A549 (cell line): ENCODE measurements around the gene ADGRL1. TPM values are rescaled to one million over a fixed set of nuclear protein-coding genes. Genes with fewer than 3 reads are reported as not detected.

Source experiments
- ATAC-seq, 2 experiments: fragments of 200-7000 bp in 1 of 2; fragments of >200 bp in 1 of 2; cut with Nextera tagmentation in 1 of 2; cut with Tn5 transposase in 1 of 2; 3 replicates each; pipeline versions ENCODE4 v1.8.0 to v1.9.1; 2018 to 2020; ENCODE audit warnings: mild to moderate bottlenecking in 1 of 2, moderate library complexity in 1 of 2
- CTCF ChIA-PET: fragments of 300-600 bp; sonication (Branson Sonifier 250); formaldehyde crosslinking; extraction: SDS; loops from one replicate; lab custom pipeline; 2021; ENCODE audit warnings: antibody characterized with exemption, inconsistent platforms; lab: Yijun Ruan, JAX
- POLR2A ChIA-PET: fragments of 350-600 bp; formaldehyde crosslinking; extraction: SDS; loops from one replicate; lab custom pipeline; 2021; ENCODE audit warnings: antibody characterized with exemption, inconsistent platforms; lab: Yijun Ruan, JAX
- DNase-seq, 2 experiments: peaks; one replicate each; pipeline versions ENCODE4 v3.0.0 to v3.0.0-alpha.2; 2011 to 2016; ENCODE audit warnings: low read depth in 1 of 2, low spot score in 1 of 2
- FAIRE-seq: peaks from 2 replicates; lab custom pipeline; 2011; peaks lifted over from hg19 to GRCh38; lab: Jason Lieb, UNC
- H3K27ac ChIP-seq, 2 experiments: fragments of >200 bp; sonication (Bioruptor Twin); formaldehyde crosslinking; 3 replicates each; pipeline ENCODE4 v1.5.1; 2016 to 2017
- H3K4me1 ChIP-seq: fragments of >200 bp; sonication (Bioruptor Twin); formaldehyde crosslinking; 3 replicates; pipeline ENCODE4 v1.6.1; 2016
- H3K4me2 ChIP-seq: fragments of >200 bp; sonication (Bioruptor Twin); formaldehyde crosslinking; 3 replicates; pipeline ENCODE4 v1.6.1; 2016
- H3K4me3 ChIP-seq: fragments of >200 bp; sonication (Bioruptor Twin); formaldehyde crosslinking; 3 replicates; pipeline ENCODE4 v1.5.1; 2016
- H3K9me3 ChIP-seq: fragments of >200 bp; sonication (Bioruptor Twin); formaldehyde crosslinking; 3 replicates; pipeline ENCODE4 v1.6.1; 2016
- BHLHE40 ChIP-seq: IDR thresholded peaks from 2 replicates; pipeline ENCODE4 v1.6.1; 2012; ENCODE audit warnings: low read depth, low read length, inconsistent platforms
- CBX2 ChIP-seq: fragments of 200-600 bp; sonication (generic); IDR thresholded peaks from 2 replicates; pipeline ENCODE4 v1.6.1; 2016; ENCODE audit warnings: low read depth, mild to moderate bottlenecking, borderline replicate concordance
- CBX8 ChIP-seq: fragments of 200-600 bp; sonication (generic); IDR thresholded peaks from 2 replicates; pipeline ENCODE4 v1.6.1; 2016
- CHD2 ChIP-seq: fragments of 150-350 bp; IDR thresholded peaks from 2 replicates; pipeline ENCODE4 v1.6.1; 2014; ENCODE audit warnings: low read length; ENCODE audit not compliant: partially characterized antibody
- EHF ChIP-seq: fragments of 250-450 bp; sonication (Bioruptor Pico); IDR thresholded peaks from 2 replicates; pipeline ENCODE4 v1.5.0; 2020; ENCODE audit warnings: mild to moderate bottlenecking
- FOSB ChIP-seq: fragments of 250-450 bp; sonication (Bioruptor Pico); IDR thresholded peaks from 2 replicates; pipeline ENCODE4 v1.5.0; 2020; ENCODE audit warnings: mild to moderate bottlenecking, moderate library complexity
- FOSL2 ChIP-seq, 2 experiments: fragments of 450-650 bp in 1 of 2; fragments of >200 bp in 1 of 2; sonication (Bioruptor Twin) in 1 of 2; formaldehyde crosslinking; IDR thresholded peaks; 2 replicates each; pipeline versions ENCODE4 v1.5.0 to v1.6.1; 2016 to 2020; ENCODE audit warnings: mild to moderate bottlenecking in 1 of 2, moderate library complexity in 1 of 2
- GATA3 ChIP-seq: IDR thresholded peaks from 2 replicates; pipeline ENCODE4 v1.6.1; 2012; ENCODE audit warnings: borderline replicate concordance
- HDAC2 ChIP-seq: fragments of 200-600 bp; sonication (generic); IDR thresholded peaks from 2 replicates; pipeline ENCODE4 v1.6.1; 2016
- HEYL ChIP-seq: fragments of 250-450 bp; sonication (Bioruptor Pico); IDR thresholded peaks from 2 replicates; pipeline ENCODE4 v1.8.0; 2021; ENCODE audit warnings: mild to moderate bottlenecking, moderate library complexity
- HOXB13 ChIP-seq: fragments of 250-450 bp; sonication (Bioruptor Pico); IDR thresholded peaks from 2 replicates; pipeline ENCODE4 v1.5.0; 2020; ENCODE audit warnings: low read depth, mild to moderate bottlenecking, moderate library complexity
- HOXB5 ChIP-seq: fragments of 250-450 bp; sonication (Bioruptor Pico); IDR thresholded peaks from 2 replicates; pipeline ENCODE4 v1.5.0; 2020; ENCODE audit warnings: mild to moderate bottlenecking, moderate library complexity
- JUN ChIP-seq, 2 experiments: fragments of >200 bp; sonication (Bioruptor Twin); formaldehyde crosslinking; IDR thresholded peaks; 2 replicates in 1 of 2; 3 replicates in 1 of 2; pipeline ENCODE4 v1.6.1; 2016 to 2017
- JUNB ChIP-seq: fragments of >200 bp; sonication (Bioruptor Twin); formaldehyde crosslinking; IDR thresholded peaks from 2 replicates; pipeline ENCODE4 v1.6.1; 2016
- NFE2L2 ChIP-seq: fragments of 150-350 bp; conservative IDR thresholded peaks from 2 replicates; pipeline ENCODE4 v1.6.1; 2014; ENCODE audit warnings: low read length
- NR3C1 ChIP-seq: fragments of >200 bp; sonication (Bioruptor Twin); formaldehyde crosslinking; IDR thresholded peaks from 3 replicates; pipeline ENCODE4 v1.6.1; 2017
- PHF8 ChIP-seq: fragments of 200-600 bp; sonication (generic); IDR thresholded peaks from 2 replicates; pipeline ENCODE4 v1.6.1; 2016; ENCODE audit warnings: low read depth, mild to moderate bottlenecking, antibody characterized with exemption, moderate library complexity, borderline replicate concordance
- POLR2A ChIP-seq: IDR thresholded peaks from 2 replicates; pipeline ENCODE4 v1.6.1; 2012; ENCODE audit warnings: mild to moderate bottlenecking, low read length
- RAD21 ChIP-seq, 2 experiments: fragments of >200 bp in 1 of 2; sonication (Bioruptor Twin) in 1 of 2; formaldehyde crosslinking in 1 of 2; IDR thresholded peaks in 1 of 2; conservative IDR thresholded peaks in 1 of 2; 2 replicates in 1 of 2; 3 replicates in 1 of 2; pipeline ENCODE4 v1.6.1; 2012 to 2018; ENCODE audit warnings: inconsistent platforms in 1 of 2
- RCOR1 ChIP-seq: fragments of 150-350 bp; IDR thresholded peaks from 2 replicates; pipeline ENCODE4 v1.6.1; 2014; ENCODE audit warnings: antibody characterized with exemption, low read length, low read depth
- SREBF2 ChIP-seq: fragments of 450-650 bp; IDR thresholded peaks from 2 replicates; pipeline ENCODE4 v1.6.1; 2014; ENCODE audit warnings: mild to moderate bottlenecking, moderate library complexity
- TFCP2L1 ChIP-seq: fragments of 250-450 bp; sonication (Bioruptor Pico); IDR thresholded peaks from 2 replicates; pipeline ENCODE4 v1.5.0; 2021; ENCODE audit warnings: mild to moderate bottlenecking
- TP53 ChIP-seq: fragments of 250-450 bp; sonication (Bioruptor Pico); IDR thresholded peaks from 2 replicates; pipeline ENCODE4 v1.5.0; 2021; ENCODE audit warnings: mild to moderate bottlenecking, moderate library complexity
- WGBS: methylation state at CpG from one replicate; pipeline ENCODE4 v1.1.6; 2017; ENCODE audit errors: missing lambda C conversion rate; 5-methylcytosine and 5-hydroxymethylcytosine counted together
- polyA plus RNA-seq, 4 experiments: library from polyadenylated mRNA; depleted of rRNA in 3 of 4; stranded (reverse); fragments of >200 nt; fragmentation: RNase III in 1 of 4; extraction: RNeasy Plus Mini Kit Qiagen cat#74134 plus additional on column Dnase treatment in 1 of 4; gene quantifications; 2 replicates in 3 of 4; 3 replicates in 1 of 4; pipeline ENCODE4 v1.2.3, GENCODE V29; 2011 to 2017
- TF ChIP-seq, protein P1 (sequence below): fragments of 200-600 bp; sonication (generic); IDR thresholded peaks from 2 replicates; pipeline ENCODE4 v1.6.1; 2016; ENCODE audit warnings: antibody characterized with exemption, mild to moderate bottlenecking, moderate library complexity
- TF ChIP-seq, protein P2 (sequence below): fragments of 150-350 bp; IDR thresholded peaks from 2 replicates; pipeline ENCODE4 v1.6.1; 2014; ENCODE audit warnings: low read depth, mild to moderate bottlenecking, low read length
- TF ChIP-seq, protein P3 (sequence below): IDR thresholded peaks from 2 replicates; pipeline ENCODE4 v1.6.1; 2012

The ADGRL1 gene
- polyA plus RNA-seq, 2 of the 4 experiments (the other 2 are of a cell fraction) = 3.9 to 6.0 TPM

DNA sequence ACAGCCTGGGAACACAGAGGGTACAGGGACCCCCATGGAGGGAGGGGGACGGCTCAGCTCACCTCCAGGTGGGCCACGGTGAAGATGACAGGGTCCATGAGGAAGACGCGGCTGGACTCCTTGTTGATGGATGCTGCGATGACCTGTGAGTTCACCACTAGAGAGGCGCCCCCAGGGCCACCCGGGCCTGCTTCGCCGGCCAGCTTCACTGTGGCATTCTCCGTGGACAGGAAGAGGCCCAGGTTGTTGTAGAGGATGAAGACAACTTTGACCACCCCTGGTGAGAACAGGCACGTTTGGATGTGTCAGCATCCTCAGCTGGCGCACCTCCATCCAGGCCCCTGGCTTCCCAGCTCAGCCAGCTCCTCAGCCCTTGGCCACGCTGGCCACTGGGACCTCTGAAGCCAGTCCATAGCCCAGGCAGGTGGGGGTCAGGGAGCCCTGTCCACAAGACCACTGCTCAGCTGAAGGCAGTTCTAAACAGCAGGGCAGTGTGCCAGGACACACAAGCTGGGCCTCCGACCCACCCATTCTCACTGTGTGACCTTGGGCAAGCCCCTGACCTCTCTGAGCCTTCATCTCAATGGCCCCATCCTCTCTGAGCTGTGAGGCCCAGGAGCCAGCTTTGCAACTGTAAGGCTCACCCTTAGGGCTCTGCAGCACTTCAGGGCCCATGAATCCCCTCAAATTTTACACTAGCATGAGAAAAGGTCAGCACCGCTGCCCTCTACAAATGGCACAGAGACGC, 47.5 kb downstream of the ADGRL1 start (continued):
- TF ChIP-seq, protein P1, sequence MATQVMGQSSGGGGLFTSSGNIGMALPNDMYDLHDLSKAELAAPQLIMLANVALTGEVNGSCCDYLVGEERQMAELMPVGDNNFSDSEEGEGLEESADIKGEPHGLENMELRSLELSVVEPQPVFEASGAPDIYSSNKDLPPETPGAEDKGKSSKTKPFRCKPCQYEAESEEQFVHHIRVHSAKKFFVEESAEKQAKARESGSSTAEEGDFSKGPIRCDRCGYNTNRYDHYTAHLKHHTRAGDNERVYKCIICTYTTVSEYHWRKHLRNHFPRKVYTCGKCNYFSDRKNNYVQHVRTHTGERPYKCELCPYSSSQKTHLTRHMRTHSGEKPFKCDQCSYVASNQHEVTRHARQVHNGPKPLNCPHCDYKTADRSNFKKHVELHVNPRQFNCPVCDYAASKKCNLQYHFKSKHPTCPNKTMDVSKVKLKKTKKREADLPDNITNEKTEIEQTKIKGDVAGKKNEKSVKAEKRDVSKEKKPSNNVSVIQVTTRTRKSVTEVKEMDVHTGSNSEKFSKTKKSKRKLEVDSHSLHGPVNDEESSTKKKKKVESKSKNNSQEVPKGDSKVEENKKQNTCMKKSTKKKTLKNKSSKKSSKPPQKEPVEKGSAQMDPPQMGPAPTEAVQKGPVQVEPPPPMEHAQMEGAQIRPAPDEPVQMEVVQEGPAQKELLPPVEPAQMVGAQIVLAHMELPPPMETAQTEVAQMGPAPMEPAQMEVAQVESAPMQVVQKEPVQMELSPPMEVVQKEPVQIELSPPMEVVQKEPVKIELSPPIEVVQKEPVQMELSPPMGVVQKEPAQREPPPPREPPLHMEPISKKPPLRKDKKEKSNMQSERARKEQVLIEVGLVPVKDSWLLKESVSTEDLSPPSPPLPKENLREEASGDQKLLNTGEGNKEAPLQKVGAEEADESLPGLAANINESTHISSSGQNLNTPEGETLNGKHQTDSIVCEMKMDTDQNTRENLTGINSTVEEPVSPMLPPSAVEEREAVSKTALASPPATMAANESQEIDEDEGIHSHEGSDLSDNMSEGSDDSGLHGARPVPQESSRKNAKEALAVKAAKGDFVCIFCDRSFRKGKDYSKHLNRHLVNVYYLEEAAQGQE = no peak
- no peak for TF ChIP-seq RAD21 (conservative IDR thresholded peaks at IDR 0.05 in 1 of 2, IDR thresholded peaks at IDR 0.05 in 1 of 2)
- TF ChIP-seq NR3C1 = no peak
- no peak for TF ChIP-seq GATA3
- TF ChIP-seq JUN (IDR thresholded peaks at IDR 0.05) = no peak
- no peak for TF ChIP-seq FOSB
- TF ChIP-seq POLR2A = no peak
- TF ChIP-seq PHF8 = no peak

DNA sequence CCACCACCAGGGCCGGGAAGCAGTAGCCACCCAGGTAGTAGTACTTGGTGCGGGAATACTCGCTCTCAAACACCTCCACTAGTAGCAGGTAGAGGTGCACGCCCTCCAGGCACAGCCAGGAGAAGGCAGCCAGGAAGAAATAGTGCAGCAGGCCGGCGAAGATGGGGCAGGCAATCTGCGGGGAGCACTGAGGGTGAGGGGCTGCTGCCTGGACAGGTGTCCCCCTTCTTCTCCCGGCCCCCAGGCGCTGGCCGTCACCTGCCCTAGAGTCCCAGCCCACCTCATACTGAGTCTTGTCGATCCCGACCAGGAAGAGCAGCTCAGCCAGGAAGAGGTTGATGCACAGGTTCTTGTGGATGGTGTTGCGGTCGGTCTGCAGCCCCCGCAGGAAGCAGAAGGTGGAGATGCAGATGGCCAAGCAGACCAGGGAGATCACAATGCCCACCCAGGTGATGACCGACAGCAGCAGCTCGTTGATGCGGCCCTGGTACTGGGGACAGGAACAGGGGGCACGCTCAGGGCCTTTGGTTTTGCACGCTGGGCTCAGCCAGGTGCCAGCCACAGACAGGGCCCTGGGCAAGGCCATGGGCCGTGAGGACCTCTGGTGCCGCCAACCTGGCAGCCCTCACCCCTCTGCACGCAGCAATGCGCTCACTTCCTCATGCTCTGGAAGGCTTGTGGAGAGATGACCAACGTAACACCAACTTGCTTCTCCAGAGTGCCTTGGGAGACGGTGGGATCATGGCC, 48.8 kb downstream of the ADGRL1 start:
- FAIRE-seq = no peak
- ChIA-PET CTCF (interaction anchor here (1.0 to 2.0 kb wide), 3 partner anchors 17 to 39 kb away, joined by 3 to 4 read pairs (median 3); no protein-coding TSS in a partner anchor), POLR2A (no interaction called here)
- no peak for ATAC-seq
- no peak overlapping the region for H3K4me3 ChIP-seq
- H3K4me1 ChIP-seq = no peaks in the 10 kb centered on the region
- 98% methylated on average over 17 of the region's 26 CpGs for WGBS
- no peak overlapping the region for H3K27ac ChIP-seq
- TF ChIP-seq HDAC2 (no peak), CBX8 (no peak), JUNB (no peak)
- TF ChIP-seq, protein P2, sequence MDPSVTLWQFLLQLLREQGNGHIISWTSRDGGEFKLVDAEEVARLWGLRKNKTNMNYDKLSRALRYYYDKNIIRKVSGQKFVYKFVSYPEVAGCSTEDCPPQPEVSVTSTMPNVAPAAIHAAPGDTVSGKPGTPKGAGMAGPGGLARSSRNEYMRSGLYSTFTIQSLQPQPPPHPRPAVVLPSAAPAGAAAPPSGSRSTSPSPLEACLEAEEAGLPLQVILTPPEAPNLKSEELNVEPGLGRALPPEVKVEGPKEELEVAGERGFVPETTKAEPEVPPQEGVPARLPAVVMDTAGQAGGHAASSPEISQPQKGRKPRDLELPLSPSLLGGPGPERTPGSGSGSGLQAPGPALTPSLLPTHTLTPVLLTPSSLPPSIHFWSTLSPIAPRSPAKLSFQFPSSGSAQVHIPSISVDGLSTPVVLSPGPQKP = no peak
- no peak for DNase-seq
- H3K4me2 ChIP-seq = no peak overlapping the region
- no peaks in the 10 kb centered on the region for H3K9me3 ChIP-seq

DNA sequence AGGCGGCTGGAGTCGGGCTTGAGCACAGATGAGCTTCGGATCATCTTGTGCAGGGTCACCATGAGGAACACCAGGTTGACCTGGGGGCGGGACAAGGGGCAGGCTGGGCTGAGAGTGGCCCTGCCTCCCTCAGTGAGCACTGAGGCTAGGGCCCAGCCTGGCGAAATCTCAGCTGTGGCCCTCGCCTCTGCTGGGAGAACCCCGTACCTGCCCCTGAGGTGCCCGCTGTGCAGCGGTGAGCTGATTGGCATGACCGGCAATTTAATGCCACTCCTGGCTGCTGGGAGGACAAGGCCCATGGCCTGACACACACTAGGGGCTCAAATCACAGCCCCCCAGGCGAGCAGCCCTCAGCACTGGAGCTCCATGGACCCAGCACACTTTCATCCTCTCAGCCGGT, 49.8 kb downstream of the ADGRL1 start:
- no peak for DNase-seq
- no peak for FAIRE-seq
- no CpG with 5 or more reads among the region's 12 CpGs for WGBS
- Histone ChIP-seq H3K4me2 (no peak overlapping the region), H3K4me1 (no peaks in the 10 kb centered on the region), H3K27ac (no peak overlapping the region), H3K9me3 (no peaks in the 10 kb centered on the region), H3K4me3 (no peak overlapping the region)
- ChIA-PET CTCF (no interaction called here), POLR2A (no interaction called here)
- ATAC-seq = no peak
- TF ChIP-seq BHLHE40 (no peak), HOXB13 (CRISPR knock-in tag) (no peak), TFCP2L1 (no peak), CBX2 (no peak), HEYL (CRISPR knock-in tag) (no peak), POLR2A (no peak), SREBF2 (no peak), NFE2L2 (no peak), FOSL2 (IDR thresholded peaks at IDR 0.05) (no peak), FOSL2 (CRISPR knock-in tag; IDR thresholded peaks at IDR 0.05) (no peak), CHD2 (no peak), RCOR1 (no peak), HOXB5 (no peak), JUN (IDR thresholded peaks at IDR 0.05) (no peak), TP53 (no peak), EHF (CRISPR knock-in tag) (no peak)
- TF ChIP-seq, protein P3, sequence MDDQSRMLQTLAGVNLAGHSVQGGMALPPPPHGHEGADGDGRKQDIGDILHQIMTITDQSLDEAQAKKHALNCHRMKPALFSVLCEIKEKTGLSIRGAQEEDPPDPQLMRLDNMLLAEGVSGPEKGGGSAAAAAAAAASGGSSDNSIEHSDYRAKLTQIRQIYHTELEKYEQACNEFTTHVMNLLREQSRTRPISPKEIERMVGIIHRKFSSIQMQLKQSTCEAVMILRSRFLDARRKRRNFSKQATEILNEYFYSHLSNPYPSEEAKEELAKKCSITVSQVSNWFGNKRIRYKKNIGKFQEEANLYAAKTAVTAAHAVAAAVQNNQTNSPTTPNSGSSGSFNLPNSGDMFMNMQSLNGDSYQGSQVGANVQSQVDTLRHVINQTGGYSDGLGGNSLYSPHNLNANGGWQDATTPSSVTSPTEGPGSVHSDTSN = no peak
- TF ChIP-seq, protein P1 = no peak
